DOHH2 (cell line): ENCODE data around the gene CPEB3.

ENCODE experiments used
- H3F3A ChIP-seq: fragments of 200-600 bp; sonication (generic), shearing (Covaris generic); 2 replicates; pipeline ENCODE4 v1.6.0; 2016; ENCODE audit warnings: antibody characterized with exemption, mild to moderate bottlenecking; ENCODE audit not compliant: control insufficient read depth, insufficient read depth
- H3K27ac ChIP-seq: fragments of 200-600 bp; sonication (generic); 2 replicates; pipeline ENCODE4 v1.5.1; 2014; ENCODE audit warnings: low read depth, mild to moderate bottlenecking, low read length, moderate library complexity
- H3K27me3 ChIP-seq: fragments of 200-600 bp; sonication (generic); 2 replicates; pipeline ENCODE4 v1.6.1; 2014; ENCODE audit warnings: mild to moderate bottlenecking, low read length, mixed read lengths; ENCODE audit not compliant: control insufficient read depth
- H3K36me3 ChIP-seq: fragments of 200-600 bp; sonication (generic); 2 replicates; pipeline ENCODE4 v1.6.1; 2014; ENCODE audit warnings: mild to moderate bottlenecking, low read length, moderate library complexity, mixed read lengths; ENCODE audit not compliant: control insufficient read depth
- H3K4me1 ChIP-seq: fragments of 200-600 bp; sonication (generic); 2 replicates; pipeline ENCODE4 v1.6.1; 2014; ENCODE audit warnings: mild to moderate bottlenecking, low read length, mixed read lengths; ENCODE audit not compliant: control insufficient read depth
- H3K4me2 ChIP-seq: fragments of 200-600 bp; sonication (generic); 2 replicates; pipeline ENCODE4 v1.6.0; 2014; ENCODE audit warnings: mild to moderate bottlenecking, low read length, moderate library complexity
- H3K4me3 ChIP-seq: fragments of 200-600 bp; sonication (generic); 2 replicates; pipeline ENCODE4 v1.5.1; 2014; ENCODE audit warnings: mild to moderate bottlenecking, low read length, mixed read lengths
- H3K79me2 ChIP-seq: fragments of 200-600 bp; sonication (generic); 2 replicates; pipeline ENCODE4 v1.6.1; 2014; ENCODE audit warnings: mild to moderate bottlenecking, low read length, mixed read lengths; ENCODE audit not compliant: control insufficient read depth
- H3K9me2 ChIP-seq: fragments of 200-600 bp; sonication (generic); replicated peaks from 2 replicates; pipeline ENCODE4 v1.6.1; 2014; ENCODE audit warnings: mild to moderate bottlenecking, low read length, mixed read lengths; ENCODE audit not compliant: control insufficient read depth
- H3K9me3 ChIP-seq: fragments of 200-600 bp; sonication (generic); 2 replicates; pipeline ENCODE4 v1.6.1; 2014; ENCODE audit warnings: antibody characterized with exemption, low read length, mixed read lengths; ENCODE audit not compliant: control insufficient read depth, insufficient read depth
- H4K20me1 ChIP-seq: fragments of 200-600 bp; sonication (generic); 2 replicates; pipeline ENCODE4 v1.6.0; 2014; ENCODE audit warnings: low read depth, mild to moderate bottlenecking, antibody characterized with exemption, low read length, moderate library complexity; ENCODE audit not compliant: control insufficient read depth, insufficient read depth
- EZH2phosphoT487 ChIP-seq: fragments of 200-600 bp; sonication (generic); IDR thresholded peaks from 2 replicates; pipeline ENCODE4 v1.6.1; 2017; ENCODE audit warnings: borderline replicate concordance, mild to moderate bottlenecking, antibody characterized with exemption, low read length, moderate library complexity, mixed read lengths
- TF ChIP-seq, protein P1 (sequence below): fragments of 200-600 bp; sonication (generic); IDR thresholded peaks from one replicate; pipeline ENCODE4 v1.5.1; 2014; ENCODE audit warnings: antibody characterized with exemption, mild to moderate bottlenecking, low read depth, low read length; ENCODE audit not compliant: poor library complexity, severe bottlenecking

The CPEB3 gene

DNA sequence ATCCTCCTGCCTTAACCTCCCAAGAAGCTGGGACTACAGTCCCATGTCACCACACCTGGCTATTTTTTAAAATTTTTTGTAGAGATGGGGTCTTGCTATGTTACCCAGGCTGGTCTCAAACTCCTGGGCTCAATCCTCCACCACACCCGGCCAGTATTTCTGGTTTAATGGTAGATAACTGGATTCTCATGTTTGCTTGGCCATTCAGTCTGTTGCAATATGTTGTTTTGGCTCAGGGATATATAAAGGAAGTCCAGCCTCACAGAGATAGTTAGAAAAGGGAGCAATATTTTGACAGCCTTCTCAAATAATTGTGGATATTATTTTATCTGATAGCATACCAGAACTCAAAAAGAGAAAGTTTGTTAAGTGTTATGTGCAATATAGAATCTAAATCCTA is 284.9 kb downstream of the CPEB3 start:
- H4K20me1 ChIP-seq, result no peaks in the 10 kb centered on the region
- H3K4me3 ChIP-seq, result no peak overlapping the region
- H3K27ac ChIP-seq, result no peak overlapping the region
- H3K9me2 ChIP-seq, result no peaks in the 10 kb centered on the region
- peaks cover 44% of the 10 kb centered on the region for H3K36me3 ChIP-seq
- H3F3A ChIP-seq, result no peaks in the 10 kb centered on the region
- no peak overlapping the region for H3K4me2 ChIP-seq
- H3K9me3 ChIP-seq, result no peaks in the 10 kb centered on the region
- TF ChIP-seq EZH2phosphoT487, result no peak
- H3K79me2 ChIP-seq, result no peaks in the 10 kb centered on the region
- H3K27me3 ChIP-seq, result no peaks in the 10 kb centered on the region
- no peaks in the 10 kb centered on the region for H3K4me1 ChIP-seq

DNA sequence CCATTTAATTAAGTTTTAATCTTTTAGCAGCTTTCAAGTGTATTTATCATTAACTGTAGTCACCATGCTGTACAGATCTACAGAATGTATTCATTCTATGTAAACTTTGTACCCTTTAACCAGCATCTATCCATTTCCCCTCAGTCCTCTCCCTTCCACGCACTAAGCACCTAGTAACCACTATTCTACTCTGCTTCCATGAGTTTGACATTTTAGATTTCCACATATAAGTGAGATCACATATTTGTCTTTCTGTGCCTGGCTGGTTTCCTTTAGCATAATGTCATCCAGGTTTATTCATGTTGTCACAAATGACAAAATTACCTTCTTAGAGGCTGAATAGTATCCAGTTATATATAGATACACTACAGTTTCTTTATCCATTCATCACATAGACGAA is 287.6 kb downstream of the CPEB3 start:
- Histone ChIP-seq H3K27ac (no peak overlapping the region), H3K9me2 (no peaks in the 10 kb centered on the region), H3F3A (no peaks in the 10 kb centered on the region), H4K20me1 (no peaks in the 10 kb centered on the region), H3K36me3 (peaks cover 47% of the 10 kb centered on the region), H3K4me2 (no peak overlapping the region), H3K9me3 (no peaks in the 10 kb centered on the region), H3K4me3 (no peak overlapping the region), H3K27me3 (no peaks in the 10 kb centered on the region), H3K4me1 (no peaks in the 10 kb centered on the region), H3K79me2 (no peaks in the 10 kb centered on the region)
- no peak for TF ChIP-seq EZH2phosphoT487

DNA sequence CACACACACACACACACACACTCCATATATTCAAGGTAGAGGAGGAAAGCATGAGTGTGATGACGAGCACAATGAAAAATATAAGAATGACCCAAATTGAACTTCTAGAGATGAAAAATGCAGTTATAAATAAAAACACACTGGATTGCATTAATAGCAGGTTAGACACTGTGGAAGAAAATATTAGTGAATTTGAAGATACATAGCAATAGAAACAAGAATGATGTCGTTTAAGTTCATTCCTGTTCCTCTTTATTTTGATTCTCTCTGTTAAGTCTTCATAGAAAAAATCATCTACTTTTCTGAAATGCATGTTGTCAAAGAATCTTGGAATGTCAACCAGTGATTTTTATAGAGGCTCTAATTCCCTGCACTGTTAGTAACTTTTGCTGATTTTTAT is 288.9 kb downstream of the CPEB3 start:
- Histone ChIP-seq H3K4me1 (no peaks in the 10 kb centered on the region), H3K79me2 (no peaks in the 10 kb centered on the region), H3K9me2 (no peaks in the 10 kb centered on the region), H4K20me1 (no peaks in the 10 kb centered on the region), H3F3A (no peaks in the 10 kb centered on the region), H3K36me3 (peaks cover 51% of the 10 kb centered on the region), H3K9me3 (no peaks in the 10 kb centered on the region), H3K27ac (no peak overlapping the region), H3K4me2 (no peak overlapping the region), H3K4me3 (no peak overlapping the region), H3K27me3 (no peaks in the 10 kb centered on the region)
- TF ChIP-seq, protein P1, sequence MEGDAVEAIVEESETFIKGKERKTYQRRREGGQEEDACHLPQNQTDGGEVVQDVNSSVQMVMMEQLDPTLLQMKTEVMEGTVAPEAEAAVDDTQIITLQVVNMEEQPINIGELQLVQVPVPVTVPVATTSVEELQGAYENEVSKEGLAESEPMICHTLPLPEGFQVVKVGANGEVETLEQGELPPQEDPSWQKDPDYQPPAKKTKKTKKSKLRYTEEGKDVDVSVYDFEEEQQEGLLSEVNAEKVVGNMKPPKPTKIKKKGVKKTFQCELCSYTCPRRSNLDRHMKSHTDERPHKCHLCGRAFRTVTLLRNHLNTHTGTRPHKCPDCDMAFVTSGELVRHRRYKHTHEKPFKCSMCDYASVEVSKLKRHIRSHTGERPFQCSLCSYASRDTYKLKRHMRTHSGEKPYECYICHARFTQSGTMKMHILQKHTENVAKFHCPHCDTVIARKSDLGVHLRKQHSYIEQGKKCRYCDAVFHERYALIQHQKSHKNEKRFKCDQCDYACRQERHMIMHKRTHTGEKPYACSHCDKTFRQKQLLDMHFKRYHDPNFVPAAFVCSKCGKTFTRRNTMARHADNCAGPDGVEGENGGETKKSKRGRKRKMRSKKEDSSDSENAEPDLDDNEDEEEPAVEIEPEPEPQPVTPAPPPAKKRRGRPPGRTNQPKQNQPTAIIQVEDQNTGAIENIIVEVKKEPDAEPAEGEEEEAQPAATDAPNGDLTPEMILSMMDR, result no peak
- no peak for TF ChIP-seq EZH2phosphoT487

DNA sequence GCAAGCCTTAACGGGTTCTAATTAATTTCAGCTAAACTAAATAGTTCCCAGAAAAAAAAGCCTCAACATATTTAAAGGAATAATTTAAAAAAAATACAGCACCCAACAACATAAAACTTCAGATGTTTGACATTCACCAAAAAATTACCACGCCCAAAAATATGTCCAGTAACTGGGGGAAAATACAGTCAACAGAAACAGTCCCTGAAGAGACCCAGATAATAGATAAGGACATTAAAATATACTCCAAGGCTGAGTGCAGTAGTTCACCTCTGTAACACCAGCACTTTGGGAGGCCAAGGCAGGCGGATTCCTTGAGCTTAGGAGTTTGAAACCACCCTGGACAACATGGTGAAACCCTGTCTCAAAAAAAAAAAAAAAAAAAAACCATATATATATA is 289.3 kb downstream of the CPEB3 start:
- Histone ChIP-seq H3K4me2 (no peak overlapping the region), H3K9me3 (no peaks in the 10 kb centered on the region), H3K4me1 (no peaks in the 10 kb centered on the region), H3F3A (no peaks in the 10 kb centered on the region), H3K27me3 (no peaks in the 10 kb centered on the region), H3K36me3 (peaks cover 54% of the 10 kb centered on the region), H3K4me3 (no peak overlapping the region), H4K20me1 (no peaks in the 10 kb centered on the region), H3K9me2 (no peaks in the 10 kb centered on the region), H3K27ac (no peak overlapping the region), H3K79me2 (no peaks in the 10 kb centered on the region)
- no peak for TF ChIP-seq EZH2phosphoT487
- TF ChIP-seq, protein P1, result no peak
